ENCODE measurements around the gene ELFN2.

ELFN2 gene

DNA sequence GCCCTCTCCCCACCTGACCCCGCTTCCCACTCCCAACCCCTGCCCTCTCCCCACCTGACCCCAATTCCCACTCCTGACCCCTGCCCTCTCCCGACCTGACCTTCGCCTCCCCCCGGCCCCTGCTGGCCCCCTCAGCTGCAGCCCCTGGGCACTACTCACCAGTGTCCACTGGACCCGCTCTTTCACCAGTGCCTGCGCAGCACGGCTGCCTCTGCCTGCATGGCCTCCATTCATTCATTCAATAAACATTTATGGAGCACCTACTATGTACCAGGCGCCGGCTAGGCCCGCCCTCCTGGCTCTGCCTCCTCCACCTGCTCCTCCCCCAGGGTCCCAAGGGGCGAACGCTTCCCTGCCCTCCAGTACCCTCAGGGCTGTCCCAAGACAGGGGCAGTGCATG, 42.6 kb downstream of the ELFN2 start:
- DNase-seq (ENCODE audit: low read depth) = no peak

DNA sequence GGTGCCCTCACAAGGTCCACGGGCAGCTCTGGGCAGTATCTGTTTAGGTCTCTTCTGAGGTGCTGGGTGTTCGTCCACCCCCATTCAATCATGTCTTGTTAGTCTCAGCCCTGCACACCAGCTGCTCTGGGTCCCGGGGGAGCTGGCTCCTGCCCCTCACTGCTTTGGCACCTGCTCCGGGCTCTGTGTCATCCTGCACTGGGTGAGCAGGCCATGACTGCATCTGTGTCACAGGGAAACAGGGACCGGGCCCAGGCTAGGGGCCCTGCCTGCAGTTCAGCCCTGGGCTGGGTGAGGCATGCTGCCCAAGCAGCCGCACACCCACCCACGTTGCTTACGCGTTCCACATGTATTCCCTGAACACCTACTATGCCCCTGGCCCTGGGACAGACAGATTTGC, 43.9 kb downstream of the ELFN2 start:
- no peak for DNase-seq (ENCODE audit: low read depth)

DNA sequence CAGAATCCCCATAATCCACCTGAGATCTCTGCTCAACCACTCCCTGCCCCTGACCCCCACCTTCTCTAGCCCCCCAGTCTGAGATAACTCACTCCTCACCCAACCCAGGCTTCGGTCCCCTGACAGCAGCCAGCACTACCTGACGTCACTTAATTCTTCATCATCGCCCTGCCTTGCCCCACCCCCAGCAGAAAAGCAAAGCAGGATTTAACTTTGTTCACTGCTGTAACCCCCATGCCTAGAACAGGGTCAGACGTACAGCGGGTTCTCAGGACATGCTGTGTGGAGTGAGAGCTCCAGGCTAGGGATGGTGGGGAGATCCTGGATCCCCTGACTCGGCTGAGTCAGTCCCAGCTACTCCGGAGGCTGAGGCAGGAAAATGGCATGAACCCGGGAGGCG, 45.8 kb downstream of the ELFN2 start:
- no peak for DNase-seq (ENCODE audit: low read depth)

DNA sequence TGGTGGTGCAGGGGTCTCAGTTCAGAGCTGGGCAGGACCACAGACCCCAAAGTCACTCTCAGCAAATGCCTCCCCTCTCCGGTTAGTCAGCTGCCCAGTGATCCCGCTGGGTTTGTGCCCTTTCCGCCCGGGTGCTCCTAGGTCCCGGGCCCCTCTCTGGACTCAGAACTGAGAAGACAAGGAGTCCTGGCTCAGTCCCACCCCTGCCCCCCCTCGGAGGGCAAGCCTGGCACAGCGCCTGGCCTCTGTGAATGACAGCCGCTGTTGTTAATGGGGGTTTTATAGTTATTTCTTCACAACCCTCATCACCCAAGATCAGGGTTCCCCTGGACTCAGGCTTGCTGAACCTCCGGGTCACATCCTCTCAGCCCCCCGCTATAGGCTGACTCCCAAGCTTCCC, 47.6 kb downstream of the ELFN2 start:
- DNase-seq (ENCODE audit: low read depth) = no peak

DNA sequence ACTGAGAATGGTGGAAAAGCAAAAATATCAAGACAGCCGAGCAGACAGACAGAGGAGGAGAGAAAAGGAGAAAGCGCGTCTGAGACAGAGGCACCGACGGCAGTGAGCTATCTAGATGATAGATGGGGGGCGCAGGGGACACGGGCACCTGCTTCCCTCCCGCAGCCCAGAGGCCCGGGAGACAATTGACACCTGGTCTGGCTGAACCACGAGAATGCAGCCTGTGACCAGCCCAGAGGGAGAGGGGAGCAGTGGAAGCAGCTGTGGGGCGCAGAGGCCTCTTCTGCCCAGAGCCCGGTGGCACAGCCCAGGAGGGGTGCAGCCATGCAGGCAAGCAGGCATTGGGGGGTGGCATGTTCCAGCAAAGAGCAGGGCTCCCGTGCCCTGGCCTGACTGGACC, 48.2 kb downstream of the ELFN2 start:
- DNase-seq (ENCODE audit: low read depth) = no peak

DNA sequence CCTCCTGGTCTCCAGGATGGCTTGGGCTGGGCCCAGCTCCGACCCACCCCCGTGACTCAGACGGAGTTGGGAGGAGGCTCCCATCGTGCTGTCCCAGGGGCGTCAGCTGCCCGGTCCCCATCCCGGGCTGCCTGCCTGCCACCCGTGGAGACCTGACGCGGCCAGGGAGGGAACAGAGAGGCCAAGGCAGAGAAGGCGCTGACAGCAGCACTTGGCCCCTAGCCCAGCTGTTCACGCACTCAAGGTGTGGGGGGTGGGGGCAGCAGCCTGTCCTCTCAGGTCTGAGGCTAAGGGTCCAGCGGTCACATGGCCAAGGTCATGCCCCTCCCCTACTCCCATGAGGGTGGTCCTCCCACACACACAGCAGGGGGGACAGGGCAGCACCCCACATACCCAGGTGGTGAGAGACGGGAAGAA, 48.6 kb downstream of the ELFN2 start:
- no peak for DNase-seq (ENCODE audit: low read depth)

DNA sequence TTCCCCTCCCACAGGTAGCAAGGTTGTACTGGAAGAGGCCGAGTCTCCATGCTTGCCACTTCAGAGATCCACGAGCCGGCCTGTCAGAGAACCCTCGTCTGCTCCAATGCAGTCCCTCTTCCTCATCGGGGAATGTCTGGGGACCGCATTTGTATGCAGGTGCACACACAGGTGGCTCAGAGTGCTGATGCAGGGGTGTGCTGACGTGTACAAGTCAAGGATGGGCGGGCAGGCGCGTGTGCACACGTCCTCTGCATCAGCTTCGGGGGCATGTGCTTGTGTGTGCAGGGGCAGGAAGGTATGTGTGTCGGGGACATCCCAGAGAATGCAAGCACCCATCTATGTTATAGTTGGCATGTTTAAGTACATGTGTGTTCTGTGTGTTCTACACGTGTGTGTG, 49.4 kb downstream of the ELFN2 start:
- DNase-seq (ENCODE audit: low read depth) = no peak

DNA sequence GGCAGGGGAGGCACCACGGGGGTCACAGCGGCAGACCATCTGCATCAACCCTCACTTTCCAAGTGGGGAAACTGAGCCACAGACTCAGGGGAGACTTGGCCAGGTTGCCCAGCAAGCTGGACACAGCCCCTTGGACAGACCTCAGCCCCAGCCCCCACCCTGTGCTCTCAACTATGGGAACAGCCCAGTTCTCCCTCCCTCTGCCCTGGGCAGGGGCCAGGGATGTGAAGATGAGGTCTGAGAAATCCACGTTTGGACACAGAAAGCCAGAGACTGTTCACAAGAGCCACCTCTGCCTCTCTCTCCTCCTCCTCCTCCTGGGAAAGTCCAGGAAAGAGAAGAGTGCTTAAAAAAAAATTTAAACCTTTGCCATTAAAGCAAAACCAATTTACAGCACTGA, 50.1 kb downstream of the ELFN2 start:
- no peak for DNase-seq (ENCODE audit: low read depth)

DNA sequence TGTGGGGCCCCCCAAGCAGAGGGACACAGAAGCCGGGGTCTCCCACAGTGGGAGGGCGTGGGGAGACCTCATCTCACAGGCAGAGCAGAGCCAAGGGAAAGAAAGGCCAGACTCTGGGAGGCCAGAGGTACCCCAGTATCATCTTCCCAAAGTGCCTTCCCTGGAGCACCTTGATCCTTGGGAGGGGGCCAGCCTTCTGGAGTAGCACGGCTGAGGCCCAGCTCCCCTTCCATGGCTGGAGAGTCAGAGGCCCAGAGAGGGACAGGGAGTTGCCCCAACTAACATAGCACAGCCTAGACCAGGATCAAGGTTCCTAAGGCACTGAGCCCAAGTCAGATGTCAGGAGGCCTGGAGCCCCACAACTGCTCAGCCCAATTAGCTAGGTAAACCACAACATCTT, 50.6 kb downstream of the ELFN2 start:
- no peak for DNase-seq (ENCODE audit: low read depth)

DNA sequence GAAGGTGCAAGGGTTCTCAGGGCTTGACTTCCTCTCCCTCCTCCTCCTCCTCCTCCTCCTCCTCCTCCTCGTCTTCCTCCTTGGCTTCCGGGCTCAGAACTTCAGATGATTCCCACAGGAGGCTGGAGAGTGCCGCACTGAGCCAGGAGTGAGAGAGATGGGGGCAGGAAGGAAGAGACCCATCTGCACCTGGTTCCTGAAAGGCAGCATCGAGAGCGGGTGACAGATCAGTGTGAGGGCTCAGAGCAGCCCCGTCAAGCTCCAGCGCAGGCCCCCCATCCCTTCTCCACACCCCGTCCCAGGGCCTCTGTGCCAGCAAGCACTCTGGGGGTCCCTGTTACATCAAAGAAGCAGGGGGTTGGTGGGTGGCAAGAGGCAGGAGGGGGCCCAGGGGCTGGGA, 51.5 kb downstream of the ELFN2 start:
- DNase-seq (ENCODE audit: low read depth) = no peak

DNA sequence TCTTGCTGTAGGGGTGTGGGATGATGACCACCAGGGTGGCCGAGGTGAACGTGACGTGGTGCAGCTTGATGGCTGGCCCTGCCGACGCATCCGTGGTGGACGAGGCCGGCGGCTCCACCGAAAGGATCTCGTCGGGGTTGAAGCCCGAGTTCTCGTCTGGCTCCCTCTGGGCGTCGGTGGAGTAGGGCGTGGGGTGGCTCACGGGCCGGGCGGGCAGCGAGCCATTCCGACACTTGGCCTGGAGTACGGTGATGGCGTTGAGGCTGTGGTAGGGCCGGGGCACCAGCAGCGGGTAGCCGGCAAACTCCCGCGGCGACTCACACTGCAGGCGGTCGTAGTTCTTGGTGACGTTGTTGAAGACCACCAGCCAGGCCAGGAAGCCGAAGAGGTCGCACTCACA, 52.7 kb downstream of the ELFN2 start:
- DNase-seq (ENCODE audit: low read depth) = no peak

DNA sequence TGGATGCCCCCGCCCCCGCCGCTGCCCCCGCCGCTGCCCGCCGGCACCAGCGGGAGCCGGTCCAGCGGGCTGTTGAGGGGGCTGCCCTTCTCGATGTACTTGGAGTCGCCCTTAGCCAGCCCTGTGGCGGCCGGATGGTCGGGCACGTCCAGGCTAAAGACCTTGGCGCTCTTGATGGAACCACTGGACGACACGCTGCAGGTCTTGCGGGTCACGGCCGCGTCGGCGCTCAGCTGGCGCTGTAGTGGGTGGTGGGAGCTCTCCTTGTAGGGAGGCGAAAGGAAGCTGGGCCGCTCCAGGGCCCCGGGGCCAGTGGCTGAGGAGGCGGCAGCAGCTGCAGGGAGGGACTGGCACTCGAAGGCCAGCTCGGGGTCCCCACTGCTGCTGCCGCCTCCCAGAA, 53.8 kb downstream of the ELFN2 start:
- no peak for DNase-seq (ENCODE audit: low read depth)

DNA sequence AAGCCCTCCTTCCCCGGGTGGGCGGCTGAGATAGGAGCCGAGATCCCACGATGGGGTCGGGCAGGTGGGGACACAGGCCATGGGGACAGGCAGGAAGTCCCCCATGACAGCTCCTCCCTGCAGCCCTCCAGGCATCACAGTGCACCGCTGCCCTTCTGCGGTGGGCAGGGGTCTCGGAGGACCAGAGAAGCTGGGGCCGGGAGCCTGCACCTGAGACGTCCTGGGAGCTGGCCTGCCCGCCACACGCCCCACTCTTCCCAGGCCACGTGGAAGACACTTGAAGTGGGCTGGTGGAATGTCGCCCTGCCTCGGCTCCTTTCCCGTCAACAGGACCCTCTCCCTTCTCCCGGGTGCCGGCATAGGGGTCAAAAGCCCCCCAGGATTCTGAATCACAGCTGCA, 55.4 kb downstream of the ELFN2 start:
- DNase-seq (ENCODE audit: low read depth) = no peak

DNA sequence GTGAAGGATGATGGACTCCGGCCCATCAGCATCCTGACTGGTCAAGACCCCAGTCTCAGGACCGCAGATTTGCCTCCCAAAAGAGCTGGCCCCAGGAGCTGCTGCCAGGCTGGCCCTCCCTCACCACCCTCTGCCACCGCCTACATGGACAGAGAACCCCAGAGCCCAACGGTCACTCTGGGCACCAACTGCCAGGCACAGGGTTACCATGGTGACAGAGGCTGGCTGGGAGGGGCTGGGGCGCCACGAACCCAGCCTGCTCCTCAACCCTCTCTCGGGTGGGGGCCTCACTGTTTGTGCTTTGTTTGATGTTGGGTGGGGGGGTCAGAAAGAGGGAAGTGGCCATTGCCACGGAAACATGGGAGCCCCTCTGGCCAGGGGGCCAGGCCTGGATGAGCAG, 55.8 kb downstream of the ELFN2 start:
- DNase-seq (ENCODE audit: low read depth) = no peak

DNA sequence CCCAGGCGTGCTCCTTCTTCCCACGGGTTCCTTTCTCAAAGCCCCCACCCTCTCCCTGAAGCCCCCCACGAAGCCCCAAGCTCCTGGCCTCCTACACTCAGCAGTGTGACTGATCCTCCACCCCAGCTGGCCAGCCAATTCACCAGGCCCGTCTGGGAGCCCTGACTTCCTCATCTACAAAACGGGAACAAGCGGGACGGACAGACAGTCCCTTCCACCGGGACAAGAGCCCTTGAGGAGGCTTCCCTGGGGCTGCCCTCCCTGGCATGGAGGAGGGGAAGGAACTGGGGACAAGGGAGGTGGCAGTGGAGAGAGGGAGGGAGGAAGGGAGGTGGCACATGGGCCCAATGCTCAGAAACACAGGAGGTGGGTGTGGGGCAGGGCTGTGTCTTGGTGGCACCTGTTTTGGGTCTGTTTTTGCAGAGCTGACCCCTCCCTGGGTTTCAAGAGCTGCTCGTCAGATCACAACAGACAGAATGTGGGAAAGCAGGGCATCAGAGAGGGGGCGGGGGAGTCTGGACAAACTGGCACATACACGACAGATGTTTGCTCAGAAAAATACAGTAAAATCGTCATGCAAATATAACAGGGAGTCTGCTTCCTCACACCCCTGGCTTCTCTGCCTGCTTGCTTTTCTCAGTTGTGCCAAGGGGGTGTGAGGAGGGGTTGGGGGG, 56.8 kb downstream of the ELFN2 start:
- no peak for DNase-seq (ENCODE audit: low read depth)

DNA sequence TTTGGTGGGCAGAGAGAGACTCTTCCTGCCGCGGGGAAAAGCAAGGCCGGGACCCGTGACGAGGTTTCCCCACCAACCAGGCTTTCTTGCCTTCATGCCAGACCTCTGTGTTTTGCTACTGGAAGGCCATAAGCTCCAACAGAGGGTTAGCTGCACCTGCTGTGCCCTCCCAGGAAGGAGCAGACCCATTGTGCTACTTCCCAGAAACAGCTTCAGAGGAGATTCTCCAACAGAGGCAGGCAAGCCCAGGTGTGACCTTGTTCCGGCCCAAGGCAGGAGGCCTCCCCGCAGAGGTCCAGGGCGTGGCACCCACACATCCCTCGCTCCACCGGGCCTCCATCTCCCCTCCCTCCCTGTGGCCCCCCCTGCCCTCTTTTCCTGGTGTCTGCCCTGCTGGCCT, 57.8 kb downstream of the ELFN2 start:
- no peak for DNase-seq (ENCODE audit: low read depth)

DNA sequence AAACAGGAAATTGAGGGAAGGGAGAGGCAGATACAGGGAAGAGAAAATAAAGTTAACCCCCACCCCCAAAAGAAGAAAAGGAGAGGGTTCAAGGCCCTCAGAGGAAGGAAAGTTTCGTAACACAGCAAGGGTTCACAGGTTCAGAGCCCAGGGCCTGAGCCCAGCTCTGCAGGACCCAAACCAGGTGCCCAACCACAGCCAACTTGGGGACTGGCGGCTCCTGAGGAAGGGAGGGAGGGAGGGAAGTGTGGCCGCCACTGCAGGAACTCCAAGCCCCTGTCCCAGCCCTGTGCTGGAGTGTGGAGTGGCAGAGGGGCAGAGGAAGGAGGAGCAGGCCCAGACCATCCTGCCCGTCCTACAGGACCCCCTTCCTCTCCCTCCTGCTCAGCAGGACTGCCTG, 59.2 kb downstream of the ELFN2 start:
- no peak for DNase-seq (ENCODE audit: low read depth)

DNA sequence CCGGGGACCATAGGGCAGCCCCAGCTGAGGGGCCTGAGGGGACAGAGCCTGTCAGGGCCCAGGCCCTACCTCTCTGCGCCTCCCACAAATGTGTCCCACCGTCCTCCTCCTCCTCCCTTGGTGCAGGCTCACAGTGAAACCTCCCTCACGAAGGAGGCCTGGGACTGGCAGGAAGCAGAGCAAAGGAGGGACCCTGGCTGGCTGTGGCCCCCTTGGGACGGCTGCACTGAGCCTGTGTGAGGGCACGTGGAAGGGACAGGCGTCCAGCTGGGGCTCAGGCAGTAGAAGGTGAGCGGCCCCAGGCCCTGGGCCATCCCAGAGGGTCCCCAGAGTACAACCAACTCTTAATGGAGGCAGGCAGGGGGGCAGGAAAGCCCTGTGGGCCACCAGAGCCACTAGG, 60.7 kb downstream of the ELFN2 start:
- no peak for DNase-seq (ENCODE audit: low read depth)

DNA sequence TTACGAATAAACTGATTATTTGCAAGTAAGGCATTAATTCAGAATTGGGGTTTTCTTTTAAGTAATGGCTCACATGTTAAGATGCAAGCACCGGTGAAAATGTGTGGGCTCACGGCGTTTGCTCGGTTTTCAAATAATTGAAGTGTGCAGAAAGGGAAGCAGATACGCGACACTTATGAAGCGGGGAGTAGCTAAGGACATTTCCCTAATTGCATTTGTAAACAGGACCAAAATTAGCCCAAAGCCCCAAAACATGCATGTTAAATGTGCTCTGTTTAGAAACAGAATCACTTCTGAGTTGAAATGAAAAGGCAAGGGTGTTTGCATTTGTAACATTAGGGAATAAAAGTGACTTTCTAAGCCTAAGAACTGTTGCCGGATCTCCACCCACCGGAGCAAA, 61.3 kb downstream of the ELFN2 start:
- DNase-seq (ENCODE audit: low read depth) = no peak

DNA sequence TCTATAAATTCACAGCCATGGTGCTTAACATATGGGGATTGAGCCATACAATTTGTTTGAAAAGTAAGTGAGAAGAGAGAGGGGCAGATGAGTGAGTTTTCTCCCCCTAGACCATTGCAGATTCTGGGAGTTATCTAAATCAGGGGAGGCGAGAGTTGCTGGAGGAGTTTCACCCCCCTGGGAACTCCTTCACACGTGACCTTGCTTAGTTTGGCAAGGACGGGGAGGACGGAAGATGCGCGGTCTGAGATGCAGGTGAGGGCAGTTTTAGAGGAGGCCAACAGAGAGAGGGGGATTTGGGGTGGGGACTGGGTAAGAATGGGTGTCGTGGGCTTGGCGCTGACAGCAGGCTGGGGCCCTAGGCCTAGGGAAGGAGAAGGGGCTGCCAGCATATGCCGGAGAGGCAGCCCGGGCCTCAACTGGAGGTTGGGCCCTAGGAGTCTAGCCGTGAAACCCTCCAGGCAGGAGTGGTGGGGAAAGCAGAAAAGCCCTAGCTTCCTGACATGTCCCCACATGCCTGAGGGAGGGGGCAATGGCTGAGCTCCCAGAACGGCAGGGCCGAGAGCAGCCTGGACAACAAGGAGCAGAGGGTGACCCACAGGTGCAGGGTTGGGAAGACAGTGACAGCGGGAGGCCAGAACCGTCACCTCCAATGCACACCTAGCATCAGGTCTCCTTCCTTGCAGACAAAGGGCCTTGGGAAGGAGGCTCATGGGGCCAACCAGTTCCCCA, 63.9 kb downstream of the ELFN2 start:
- DNase-seq (ENCODE audit: low read depth) = no peak

DNA sequence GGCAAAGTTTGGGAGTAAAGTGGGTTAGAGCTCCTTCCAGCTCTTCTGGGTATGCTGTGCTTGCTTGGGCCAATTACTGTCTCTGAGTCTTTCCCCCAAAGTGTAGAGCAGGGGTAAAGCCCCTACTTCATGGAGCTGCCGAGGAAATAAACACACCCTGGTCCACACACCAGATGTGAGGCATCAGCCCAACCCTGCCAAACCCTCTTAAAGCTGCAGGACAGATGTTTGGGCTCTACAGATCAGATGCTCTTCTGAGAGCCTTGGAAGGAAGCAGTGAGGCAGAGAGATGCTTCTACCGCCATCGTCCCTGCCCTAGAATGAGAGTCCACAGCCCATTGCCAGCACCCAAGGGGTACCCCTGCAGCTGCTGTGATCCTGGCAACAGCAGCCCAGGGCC, 64.7 kb downstream of the ELFN2 start:
- no peak for DNase-seq (ENCODE audit: low read depth)

DNA sequence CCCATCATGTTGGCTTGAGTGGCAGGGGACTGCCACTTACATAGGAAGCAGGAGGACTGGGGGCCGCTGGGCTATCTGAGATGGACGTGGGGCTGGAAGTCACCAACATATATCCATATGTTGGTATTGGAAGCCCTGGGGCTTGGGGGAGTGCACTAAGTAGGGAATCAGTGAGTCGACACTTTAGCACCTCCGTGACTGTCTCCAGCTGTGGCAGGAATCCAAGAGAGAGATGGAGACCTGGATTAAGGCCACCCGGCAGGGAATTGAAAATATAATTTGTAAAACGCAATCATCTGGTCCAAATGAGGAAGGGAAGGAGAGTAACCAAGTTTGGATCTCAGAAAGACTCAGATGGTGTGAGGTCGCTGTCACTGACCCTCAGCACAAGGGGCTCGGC, 68.4 kb downstream of the ELFN2 start:
- no peak for DNase-seq (ENCODE audit: low read depth)

DNA sequence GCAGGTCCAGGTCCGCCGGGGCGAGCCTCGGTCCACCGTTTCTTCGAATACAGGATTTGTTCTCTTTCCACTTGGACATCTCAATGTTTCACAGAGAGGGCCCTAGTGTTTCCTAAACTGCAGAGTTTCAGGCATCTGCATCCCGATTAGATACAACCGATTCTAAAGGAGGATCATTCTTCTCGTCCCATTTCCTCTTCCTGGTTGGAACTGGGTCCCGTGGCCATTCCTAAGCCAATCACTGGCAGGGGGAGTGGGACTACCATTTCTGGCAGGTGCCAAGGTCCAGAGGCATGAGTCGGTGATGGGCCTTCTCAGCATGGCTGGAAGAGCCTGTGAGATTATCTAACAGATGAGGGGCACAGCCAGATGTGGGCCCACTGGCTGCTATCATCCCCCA, 68.9 kb downstream of the ELFN2 start:
- DNase-seq (ENCODE audit: low read depth) = no peak

DNA sequence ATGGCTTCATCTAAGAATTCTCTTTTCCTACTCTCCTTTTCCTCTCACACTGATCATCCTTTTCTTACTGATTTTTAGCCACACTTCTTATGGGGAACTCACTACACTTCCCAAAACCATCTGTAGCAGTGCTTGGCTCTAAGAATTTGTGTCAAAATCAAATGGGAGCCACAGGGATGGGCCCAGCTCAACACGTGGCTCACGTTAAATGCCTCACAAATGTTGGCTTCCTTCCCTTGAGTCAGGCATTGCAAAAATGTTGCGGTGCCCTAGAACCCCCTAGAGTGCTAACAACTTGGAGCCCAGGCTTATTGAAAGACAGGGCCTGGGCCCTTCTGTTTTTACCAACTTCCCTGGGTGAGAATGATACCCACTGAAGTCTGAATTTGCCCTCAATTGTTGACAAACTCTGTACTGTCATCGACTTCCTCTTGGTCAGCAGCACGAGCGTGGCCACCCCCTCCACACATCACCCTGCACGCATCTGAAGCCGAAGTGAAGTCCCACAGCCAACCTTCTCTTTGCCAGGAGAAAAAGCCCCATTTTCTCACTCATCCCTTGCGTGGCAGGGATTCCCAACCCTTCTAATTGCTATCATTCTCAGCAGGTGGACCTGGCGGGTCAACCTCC, 69.7 kb downstream of the ELFN2 start:
- no peak for DNase-seq (ENCODE audit: low read depth)
